ENCODE measurements around the gene CCNC. TPM values are rescaled to one million over a fixed set of nuclear protein-coding genes. Genes with fewer than 3 reads are reported as not detected.

Gene CCNC
- total RNA-seq, 6 donors from 2014 or later, result 22.3 to 73.4 (median 39.9) TPM

GRCh38 chr6:99613409-99613704 lies 44.9 kb upstream of the CCNC start:
- H3K9me3 ChIP-seq, result no peaks in the 10 kb centered on the region
- H3K4me1 ChIP-seq, result peaks cover 21 to 25% (median 24%) of the 10 kb centered on the region in 4 donors
- no peak overlapping the region for H3K27ac ChIP-seq
- ATAC-seq (ENCODE audit: low FRiP score in 2 of 2) (peak in 1 of 2 donors; percentile 84), DNase-seq (no peak)
- no peaks in the 10 kb centered on the region for H3K36me3 ChIP-seq
- peak in 5 of 6 experiments; percentile 15 to 45 (median 29) for TF ChIP-seq CTCF (IDR thresholded peaks at IDR 0.05)
- no peak for TF ChIP-seq POLR2A (IDR thresholded peaks at IDR 0.05)
- peak overlapping the region; percentile 20 to 57 (median 48) for H3K4me3 ChIP-seq
- peaks cover 0 to 78% (median 28%) of the 10 kb centered on the region in 4 donors for H3K27me3 ChIP-seq
- WGBS, 2 donors, result no CpG with 5 or more reads among the region's 37 CpGs

DNA sequence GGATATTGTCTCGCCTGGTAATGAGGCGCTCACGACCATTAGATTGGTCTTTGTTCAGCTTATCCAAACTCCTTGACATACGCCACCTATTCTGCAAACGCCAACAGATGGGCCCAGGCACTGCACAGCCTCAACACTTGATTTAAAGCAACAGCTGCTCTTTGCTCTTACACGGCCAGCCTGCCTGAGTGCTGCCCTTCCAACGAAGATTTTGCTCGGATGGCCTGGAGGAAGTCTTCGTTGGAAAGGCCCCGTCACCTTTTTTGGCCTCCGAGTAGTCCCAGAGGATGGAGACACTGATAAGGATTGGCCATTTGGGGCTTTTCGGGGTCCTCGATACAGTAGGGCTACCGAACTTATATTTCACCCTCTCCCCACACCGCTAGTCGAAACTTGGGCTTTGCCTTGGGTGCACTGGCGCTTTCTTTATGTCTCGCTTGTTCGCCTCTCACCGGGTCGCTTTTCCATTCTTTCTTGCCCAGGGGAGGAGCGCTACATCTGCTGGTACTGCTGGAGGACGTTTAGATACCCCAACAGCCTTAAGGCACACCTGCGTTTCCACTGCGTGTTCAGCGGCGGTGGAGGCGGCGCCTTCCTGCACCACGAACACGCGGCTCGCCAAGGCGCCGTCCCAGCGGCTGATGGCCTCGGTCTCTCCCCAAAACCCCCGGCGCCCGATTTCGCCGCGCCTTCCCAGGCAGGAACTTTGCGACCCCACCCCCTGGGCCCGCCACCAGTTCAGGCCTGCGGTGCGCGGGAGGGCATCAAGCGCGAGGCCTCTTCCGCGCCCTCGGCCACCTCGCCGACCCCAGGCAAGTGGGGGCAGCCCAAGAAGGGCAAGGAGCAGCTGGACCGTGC lies 44.3 kb upstream of the CCNC start:
- WGBS, 2 donors, result 16% methylated on average over 38 to 44 of the region's 56 CpGs
- no peak for TF ChIP-seq EP300 (IDR thresholded peaks at IDR 0.05)
- TF ChIP-seq POLR2A (IDR thresholded peaks at IDR 0.05), result no peak
- no peak for TF ChIP-seq CTCF (IDR thresholded peaks at IDR 0.05)
- no peak for TF ChIP-seq POLR2AphosphoS5 (IDR thresholded peaks at IDR 0.05)
- Histone ChIP-seq H3K27me3 (peaks cover 0 to 80% (median 29%) of the 10 kb centered on the region in 4 donors), H3K27ac (no peak overlapping the region), H3K4me1 (peaks cover 21 to 28% (median 25%) of the 10 kb centered on the region in 4 donors), H3K36me3 (no peaks in the 10 kb centered on the region), H3K4me3 (peak overlapping the region; percentile 20 to 57 (median 48)), H3K9me3 (no peaks in the 10 kb centered on the region)
- DNase-seq (peak in 1 of 2 donors; percentile 83), ATAC-seq (ENCODE audit: low FRiP score in 2 of 2) (peak in 1 of 2 donors; percentile 20)

DNA sequence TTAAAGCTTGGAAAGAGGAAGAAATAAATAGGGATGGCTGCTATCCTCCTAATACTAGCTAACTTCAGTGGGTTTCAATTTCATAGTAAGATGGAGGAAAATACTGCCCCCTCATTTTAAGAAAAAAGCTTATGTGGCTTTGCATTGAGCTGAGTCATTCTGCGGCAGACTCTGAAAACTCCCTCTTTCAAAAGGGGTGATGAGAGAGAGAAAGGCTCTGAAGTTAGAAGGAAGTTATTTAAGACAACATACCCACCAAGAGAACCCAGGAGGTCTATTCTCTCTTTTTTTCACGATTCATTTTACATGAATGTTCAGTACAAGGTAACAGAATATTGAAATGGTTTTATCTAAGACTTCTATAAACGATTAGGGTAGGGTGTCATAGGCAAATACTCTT lies 42.7 kb upstream of the CCNC start:
- WGBS, 2 donors, result 6 to 7% methylated on average over 3 of the region's 3 CpGs
- H3K27ac ChIP-seq, result no peak overlapping the region
- no peak overlapping the region for H3K4me3 ChIP-seq
- no peaks in the 10 kb centered on the region for H3K9me3 ChIP-seq
- no peak for TF ChIP-seq CTCF (IDR thresholded peaks at IDR 0.05)
- no peak for TF ChIP-seq POLR2A (IDR thresholded peaks at IDR 0.05)
- TF ChIP-seq POLR2AphosphoS5 (IDR thresholded peaks at IDR 0.05), result no peak
- TF ChIP-seq EP300 (IDR thresholded peaks at IDR 0.05), result no peak
- DNase-seq, result no peak
- H3K27me3 ChIP-seq, result peaks cover 0 to 89% (median 39%) of the 10 kb centered on the region in 4 donors
- no peak for ATAC-seq (ENCODE audit: low FRiP score in 2 of 2)
- peaks cover 21 to 42% (median 26%) of the 10 kb centered on the region in 4 donors for H3K4me1 ChIP-seq
- H3K36me3 ChIP-seq, result no peaks in the 10 kb centered on the region

DNA sequence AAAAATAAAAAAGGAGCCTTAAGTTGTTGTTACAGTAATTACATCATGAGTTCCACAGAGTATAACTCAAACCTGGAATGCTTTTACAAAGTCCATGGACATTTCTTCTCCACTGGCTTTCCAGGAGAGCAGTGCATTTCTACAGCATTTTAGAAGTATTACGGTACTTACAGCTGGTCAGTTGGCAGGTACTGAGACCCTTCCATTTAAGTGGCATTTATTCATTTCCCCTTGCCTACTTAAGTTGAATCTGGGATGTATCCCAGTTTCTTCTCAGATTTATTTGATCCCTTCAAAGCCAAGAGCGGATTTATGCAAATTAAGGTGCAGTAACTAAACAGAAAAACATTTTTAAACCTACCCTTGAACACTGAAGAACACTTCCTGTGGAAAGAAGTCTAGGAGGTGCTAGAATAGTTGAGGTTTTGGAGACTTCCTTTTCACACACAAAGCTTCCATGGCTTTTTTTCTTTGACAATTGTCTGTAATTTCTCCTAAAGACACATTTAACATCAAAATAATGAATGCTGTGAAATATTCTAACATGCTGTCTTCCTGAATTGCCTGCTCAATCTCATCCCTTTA lies 41.5 kb upstream of the CCNC start:
- WGBS, 2 donors, result 11 to 14% methylated on average over 2 of the region's 2 CpGs
- H3K27ac ChIP-seq, result no peak overlapping the region

More for the DNA sequence above, 41.5 kb upstream of the CCNC start:
- DNase-seq, result no peak
- Histone ChIP-seq H3K4me3 (no peak overlapping the region), H3K4me1 (peaks cover 21 to 43% (median 25%) of the 10 kb centered on the region in 4 donors), H3K27me3 (peaks cover 2 to 92% (median 47%) of the 10 kb centered on the region in 4 donors), H3K36me3 (no peaks in the 10 kb centered on the region), H3K9me3 (no peaks in the 10 kb centered on the region)
- TF ChIP-seq POLR2A (IDR thresholded peaks at IDR 0.05), result no peak
- no peak for TF ChIP-seq CTCF (IDR thresholded peaks at IDR 0.05)
- no peak for TF ChIP-seq EP300 (IDR thresholded peaks at IDR 0.05)
- TF ChIP-seq POLR2AphosphoS5 (IDR thresholded peaks at IDR 0.05), result no peak
- ATAC-seq (ENCODE audit: low FRiP score in 2 of 2), result no peak

Measured in upper lobe of left lung (tissue), 6 donors.